Stimulated activated CD8-positive, alpha-beta memory T cell treated with anti-CD3 and anti-CD28 coated beads, Interleukin-4, amount 100 ng/mL, for 24 hours (primary cell): Measurements from ENCODE around the gene HLTF.
A peak's percentile ranks its signal among the peaks of the same experiment; 100 is the strongest.
"Not testable (repeated sequence)": the region's sequence is repeated elsewhere in the genome, so short reads cannot be mapped to it uniquely, and the experiment has no call there.

Experiments used
- DNase-seq: peaks from one replicate; pipeline ENCODE4 v3.0.0-alpha.2; 2020; ENCODE audit warnings: low read depth

The HLTF gene

GRCh38 chr3:148991219-148992026 lies 94.9 kb downstream of the HLTF start, which contains the start of gene GYG1:
GYG1 (plus strand) TSS chr3:148991540; CDS start chr3:148991641, 101 bp downstream.
- peak; percentile 74 for DNase-seq

- no peak for DNase-seq
These were observed 96.1 kb downstream of the HLTF start for GRCh38 chr3:148990236-148990635.

GRCh38 chr3:148987551-148987950 lies 98.8 kb downstream of the HLTF start:
- not testable (repeated sequence) for DNase-seq

- DNase-seq = no peak
These were observed 105.1 kb downstream of the HLTF start for GRCh38 chr3:148981273-148981672.
